Left cardiac atrium (tissue), 4 donors: ENCODE data around the gene STAB2. TPM values are rescaled to one million over a fixed set of nuclear protein-coding genes. Genes with fewer than 3 reads are reported as not detected.
"Not testable (repeated sequence)": the region's sequence is repeated elsewhere in the genome, so short reads cannot be mapped to it uniquely, and the experiment has no call there.

Experiments
- ATAC-seq, 2 donors: fragments of 200-7000 bp; cut with Tn5 transposase; one replicate each; pipeline ENCODE4 v1.9.1; 2020; ENCODE audit warnings: mild to moderate bottlenecking in 2 of 2, moderate library complexity in 2 of 2
- DNase-seq: peaks from one replicate; pipeline ENCODE4 v3.0.0-alpha.2; 2020
- intact Hi-C, 2 donors: fragments of 100-400 bp; cut with DNase I; formaldehyde crosslinking; loops; one replicate each; pipeline versions ENCODE4 v1.14.1 to v1.15.1; 2022 to 2023
- total RNA-seq, 2 donors: library from RNA; stranded (reverse); fragmentation: NEBNext Ultra II Directional; extraction: Animal tissue kit (Norgen Biotek cat#: 25700); gene quantifications; one replicate each; pipeline ENCODE4 v1.2.1, GENCODE V29; 2021
- donor health status: DM: no; HTN: yes; CAD: no.
- donor health status: DM: no; HTN: yes; CAD: no; lungs with severe emphysema.
- donor health status: DM: yes; HTN: yes; CAD: no.
- donor health status: Dilated cardiomyopathy.

The STAB2 gene
- total RNA-seq, 2 donors from 2014 or later: 0.18 to 0.91 TPM

DNA sequence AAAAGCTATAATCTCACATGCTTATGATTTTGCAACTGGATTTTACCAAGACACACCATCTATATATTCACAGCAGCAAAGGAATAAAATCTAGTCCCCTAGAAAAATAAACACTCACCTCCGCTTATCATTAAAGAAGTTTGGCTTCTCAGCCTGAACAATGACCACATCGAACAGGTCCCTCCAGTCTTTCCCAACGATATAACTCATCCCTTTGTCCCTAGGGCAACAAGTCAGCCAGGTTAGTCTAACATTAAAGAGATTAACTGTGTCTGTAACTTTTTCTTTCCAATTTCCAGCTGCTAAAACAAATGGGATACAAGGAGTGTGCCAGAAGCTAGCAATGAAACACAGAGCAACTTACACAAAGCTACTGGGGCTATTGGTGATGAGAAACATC is 206.0 kb downstream of the STAB2 start:
- intact Hi-C loops: no loop called here
- ATAC-seq: no peak
- no peak for DNase-seq

DNA sequence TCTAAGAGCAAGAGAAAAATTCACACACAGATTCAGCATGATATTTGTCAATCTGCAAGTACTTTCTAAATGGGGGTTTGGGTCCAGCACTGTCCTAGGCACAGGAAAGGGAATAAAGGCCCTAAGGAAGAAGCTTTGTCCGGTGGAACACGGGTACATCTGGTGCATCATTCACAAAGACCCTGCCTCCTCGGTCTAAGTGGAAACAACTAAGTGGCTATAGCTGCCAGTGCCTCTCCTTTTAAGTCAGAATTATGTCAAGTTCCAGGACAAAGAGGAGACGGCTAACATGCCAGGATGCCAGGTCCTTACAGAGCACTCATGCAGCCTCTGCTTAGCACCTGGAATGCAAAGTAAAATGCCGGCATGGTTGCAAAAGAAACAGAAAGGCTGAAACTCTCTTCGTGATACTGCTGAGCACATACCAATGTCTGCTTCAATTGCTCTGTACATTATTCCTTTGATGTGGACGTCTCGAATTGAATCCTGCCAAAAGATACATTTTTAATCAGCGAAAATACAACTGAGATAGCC is 206.5 kb downstream of the STAB2 start:
- DNase-seq (no peak), ATAC-seq (no peak)
- intact Hi-C loops: no loop called here

DNA sequence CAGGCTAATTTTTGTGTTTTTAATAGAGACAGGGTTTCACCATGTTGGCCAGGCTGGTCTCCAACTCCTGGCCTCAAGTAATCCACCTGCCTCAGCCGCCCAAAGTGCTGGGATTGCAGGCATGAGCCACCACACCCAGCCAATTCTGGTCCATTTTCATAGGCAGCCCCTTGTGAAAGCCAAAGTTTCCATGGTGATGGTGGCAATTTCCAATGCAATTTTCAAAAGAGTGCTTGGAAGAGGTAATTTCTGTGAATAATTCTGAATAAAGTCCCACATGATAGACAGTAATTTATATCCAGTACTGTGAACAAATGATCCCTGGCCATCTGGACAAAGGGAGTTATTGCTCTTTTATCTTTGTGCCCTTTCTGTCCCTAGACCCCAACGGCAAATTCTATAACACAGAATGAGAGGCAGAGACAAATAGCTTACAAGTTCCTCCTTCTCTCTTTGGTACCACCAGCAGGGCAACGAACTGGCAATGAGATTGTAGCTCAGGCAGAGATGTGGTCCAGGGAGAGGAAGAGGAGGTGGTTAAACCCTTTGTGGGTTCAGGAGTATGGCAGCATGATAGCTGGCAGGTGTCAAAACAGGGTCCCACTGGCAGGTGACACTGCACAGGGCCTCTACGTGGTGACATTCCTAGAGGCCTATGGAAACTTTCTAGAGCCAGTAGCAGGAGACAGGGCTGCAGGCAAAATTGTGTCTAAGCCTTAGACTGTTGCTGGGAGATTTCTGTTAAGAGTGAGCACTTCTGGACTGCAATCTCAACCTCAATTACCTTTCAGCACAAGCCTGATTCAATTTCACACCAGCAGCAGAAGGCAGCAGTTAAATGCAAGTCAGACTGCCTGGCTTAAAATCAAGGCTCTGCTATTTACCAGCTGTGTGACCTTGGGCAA is 207.5 kb downstream of the STAB2 start:
- intact Hi-C loops: no loop called here
- ATAC-seq (no peak), DNase-seq (no peak)

- DNase-seq: no peak
- ATAC-seq: no peak
- intact Hi-C loops: no loop called here
Observed at GRCh38 chr12:103798586-103798985, 211.5 kb downstream of the STAB2 start.

DNA sequence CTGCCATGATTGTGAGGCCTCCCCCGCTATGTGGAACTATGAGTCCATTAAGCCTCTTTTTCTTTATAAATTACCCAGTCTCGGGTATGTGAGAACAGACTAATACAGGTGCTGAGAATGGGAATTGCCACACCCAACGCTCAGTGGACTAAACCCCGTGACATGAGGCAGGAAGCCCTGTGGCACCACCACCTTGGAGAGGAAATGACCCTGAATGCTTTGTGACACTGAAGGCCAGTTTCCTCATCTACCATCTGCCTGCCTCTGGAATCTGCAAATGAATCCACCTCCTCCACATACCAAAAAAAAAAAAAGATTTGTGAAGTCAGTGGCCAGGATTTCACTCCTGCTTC is 212.4 kb downstream of the STAB2 start:
- no peak for ATAC-seq

DNA sequence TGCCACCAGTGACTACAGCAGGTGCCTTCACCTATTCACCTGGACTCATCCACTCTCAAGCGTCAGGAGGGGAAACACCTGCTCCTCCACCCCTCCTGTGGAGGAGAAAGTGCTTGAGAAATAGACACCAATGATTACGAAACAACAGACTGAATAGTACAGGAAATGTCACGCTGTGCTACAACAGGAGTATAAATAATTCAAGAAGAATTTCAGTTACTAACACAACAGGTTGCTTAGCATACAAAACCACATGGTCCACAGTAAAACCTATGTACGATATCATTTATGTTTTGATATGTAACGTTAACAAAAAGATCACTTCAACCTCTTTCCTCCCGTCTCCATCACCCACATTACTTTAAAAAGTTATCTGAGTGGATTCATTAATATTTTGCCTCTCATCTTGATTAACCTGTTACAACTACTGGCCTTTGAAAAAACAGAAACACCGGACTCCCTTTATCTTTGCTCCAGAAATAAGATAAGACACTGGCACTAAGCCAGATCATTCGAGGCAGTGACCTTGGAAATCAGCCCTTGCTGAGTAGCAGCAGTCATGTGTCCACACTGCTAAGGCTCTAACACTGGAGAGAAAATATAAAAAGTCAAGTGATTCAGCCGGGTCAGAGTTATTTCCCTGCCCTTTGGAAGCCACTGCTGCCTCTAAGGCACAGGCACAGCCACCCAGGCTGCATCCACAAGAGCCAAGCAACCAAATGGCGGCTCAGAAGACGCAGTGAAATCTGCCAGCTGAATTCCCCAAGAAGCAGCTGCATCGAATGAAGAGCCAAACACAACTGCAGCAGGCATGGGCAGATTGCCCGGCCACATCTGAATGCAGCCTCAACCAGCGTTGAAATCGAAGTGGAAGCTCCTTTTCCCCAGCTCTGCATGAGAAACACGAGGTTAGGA is 213.0 kb downstream of the STAB2 start:
- peak; percentile 74 to 80 for ATAC-seq
- intact Hi-C loops: no loop called here
- peak; percentile 69 for DNase-seq

More for the DNA sequence above, 212.4 kb downstream of the STAB2 start:
- intact Hi-C loops: no loop called here
- DNase-seq: no peak

GRCh38 chr12:103801709-103802585 is 214.9 kb downstream of the STAB2 start:
- no peak for DNase-seq
- intact Hi-C loops: no loop called here
- ATAC-seq: no peak

DNA sequence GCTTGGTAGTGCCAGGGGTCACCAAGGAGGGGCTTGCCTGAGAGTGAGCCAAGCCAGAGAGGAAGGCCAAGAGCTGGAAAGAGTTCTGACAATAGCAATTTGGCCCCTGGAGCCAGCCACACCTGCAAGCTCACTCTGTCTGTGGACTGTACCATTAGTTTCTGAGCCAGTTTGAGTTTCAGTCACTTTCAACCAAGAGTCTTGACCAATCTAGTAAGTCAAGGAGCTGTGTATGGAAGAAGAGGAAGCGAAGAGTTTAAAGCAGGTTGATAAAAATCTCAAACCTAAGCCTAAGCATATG is 215.5 kb downstream of the STAB2 start:
- ATAC-seq (no peak), DNase-seq (no peak)
- intact Hi-C loops: no loop called here

- DNase-seq (no peak), ATAC-seq (no peak)
- intact Hi-C loops: no loop called here
Observed at GRCh38 chr12:103803847-103804246, 216.8 kb downstream of the STAB2 start.

GRCh38 chr12:103805655-103806360 is 218.7 kb downstream of the STAB2 start:
- ATAC-seq (no peak), DNase-seq (no peak)
- intact Hi-C loops: no loop called here

- ATAC-seq: no peak
- DNase-seq: no peak
- intact Hi-C loops: no loop called here
Observed at GRCh38 chr12:103806803-103807202, 219.7 kb downstream of the STAB2 start.

GRCh38 chr12:103807561-103808238 is 220.6 kb downstream of the STAB2 start:
- intact Hi-C loops: no loop called here
- no peak for ATAC-seq
- no peak for DNase-seq

- intact Hi-C loops: no loop called here
- ATAC-seq (no peak), DNase-seq (no peak)
Observed at GRCh38 chr12:103808239-103808880, 221.3 kb downstream of the STAB2 start.

DNA sequence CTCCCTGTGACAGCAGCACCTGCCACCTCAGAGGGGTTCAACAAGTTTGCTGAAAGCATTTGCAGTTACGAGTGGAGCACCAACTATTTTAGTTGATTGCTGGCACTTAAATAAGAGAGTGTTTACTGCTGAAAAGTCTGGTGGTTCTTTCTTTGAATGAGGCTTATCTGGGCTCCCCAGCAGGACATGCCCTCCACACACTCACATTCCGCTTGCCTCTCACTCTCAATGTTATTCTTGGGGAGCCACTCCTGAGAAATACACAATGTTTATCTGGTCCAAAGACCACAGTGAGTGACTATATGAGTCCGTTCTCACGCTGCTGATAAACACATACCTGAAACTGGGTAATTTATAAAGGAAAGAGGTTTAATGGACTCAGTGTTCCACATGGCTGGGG is 222.1 kb downstream of the STAB2 start:
- intact Hi-C loops: no loop called here
- DNase-seq (no peak), ATAC-seq (no peak)

DNA sequence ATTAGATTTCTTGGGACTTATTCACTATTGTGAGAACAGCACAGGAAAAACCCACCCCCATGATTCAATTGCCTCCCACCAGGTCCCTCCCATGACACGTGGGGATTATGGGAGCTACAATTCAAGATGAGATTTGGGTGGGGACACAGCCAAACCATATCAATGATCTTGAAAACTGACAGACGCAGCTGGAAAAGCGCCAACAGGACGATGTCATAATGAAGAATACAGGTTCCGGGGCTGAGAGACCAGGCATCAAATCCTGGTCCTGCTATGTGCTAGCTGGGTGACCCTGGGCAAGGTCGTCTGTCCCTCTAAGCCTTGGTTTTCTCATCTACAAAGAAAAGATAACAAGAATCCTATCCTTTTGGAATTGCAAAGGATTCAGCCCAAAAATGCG is 222.6 kb downstream of the STAB2 start:
- ATAC-seq, DNase-seq, intact Hi-C loops: not testable (repeated sequence)

DNA sequence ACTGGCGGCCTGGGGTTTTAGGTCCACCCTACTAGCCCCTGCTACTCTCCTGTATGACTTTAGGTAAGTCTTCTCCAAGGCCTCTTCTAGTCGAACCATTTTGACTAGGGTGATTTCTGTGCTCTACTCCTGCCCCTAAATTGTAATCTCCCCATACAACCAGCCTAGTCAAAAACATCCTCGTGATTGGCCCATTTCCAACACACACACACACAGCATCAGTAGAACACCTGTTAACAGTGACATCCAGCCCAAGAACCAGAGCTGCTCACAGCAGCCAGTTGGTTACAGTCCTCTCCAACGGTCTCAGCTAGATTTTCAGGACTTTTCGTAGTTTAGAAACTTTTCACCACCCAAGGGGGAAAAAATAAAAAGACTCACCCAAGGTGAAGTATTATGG is 223.0 kb downstream of the STAB2 start:
- intact Hi-C loops: no loop called here
- ATAC-seq (no peak), DNase-seq (no peak)

- intact Hi-C loops: no loop called here
- DNase-seq (no peak), ATAC-seq (no peak)
Observed at GRCh38 chr12:103811791-103812190, 224.7 kb downstream of the STAB2 start.

DNA sequence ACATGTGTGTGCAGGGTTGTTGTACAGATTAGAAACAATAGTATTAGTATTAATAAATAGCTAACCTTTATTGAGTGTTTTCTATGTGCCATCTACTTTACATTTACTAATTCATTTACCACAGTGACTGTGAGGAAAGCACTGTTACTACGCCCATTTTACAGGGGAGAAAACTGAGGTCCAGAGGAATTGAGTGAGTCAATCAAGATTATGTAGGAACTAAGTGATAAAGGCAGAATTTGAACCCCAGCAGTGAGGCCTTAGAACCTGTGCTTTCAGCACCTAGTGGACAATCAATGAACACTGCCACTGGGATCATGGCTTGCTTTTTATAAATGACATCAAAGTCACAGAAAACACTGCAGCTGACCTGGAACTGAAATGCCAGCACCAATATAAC is 225.7 kb downstream of the STAB2 start:
- intact Hi-C loops: no loop called here
- ATAC-seq (no peak), DNase-seq (no peak)
